Measurements from ENCODE around the gene SH3PXD2B. TPM values are rescaled to one million over a fixed set of nuclear protein-coding genes. Genes with fewer than 3 reads are reported as not detected.

SH3PXD2B gene
- total RNA-seq, 2 experiments from 2014 or later: 0.21 to 0.23 TPM

DNA sequence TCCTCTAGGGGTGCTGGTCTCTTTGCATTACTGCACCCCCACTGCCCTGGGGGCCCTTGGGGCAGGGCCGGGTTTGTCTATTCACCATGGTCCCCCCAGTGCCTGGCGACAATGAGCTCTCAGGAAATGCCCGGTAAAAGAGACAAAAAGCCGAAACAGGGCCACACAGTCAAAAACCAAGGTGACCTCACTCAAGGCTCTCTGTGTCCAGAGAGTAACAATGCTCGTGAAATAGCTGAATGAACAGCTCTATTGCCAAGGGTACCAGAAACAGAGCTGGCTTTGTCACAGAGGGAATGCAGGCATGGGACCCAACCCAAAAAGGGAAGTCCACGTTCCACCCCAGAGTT lies 16.0 kb downstream of the SH3PXD2B start:
- Mint-ChIP-seq H3K4me1 (ENCODE audit: low read depth) (peaks cover 4% of the 10 kb centered on the region), H3K9me3 (ENCODE audit: insufficient read depth) (no peaks in the 10 kb centered on the region), H3K36me3 (ENCODE audit: low read depth) (no peaks in the 10 kb centered on the region), H3K4me3 (no peak overlapping the region), H3K27me3 (ENCODE audit: low read depth) (peaks cover 2% of the 10 kb centered on the region), H3K27ac (no peak overlapping the region)
- ChIA-PET POLR2A (interaction anchor here (0.6 kb wide), 1 partner anchor 99 kb away, joined by 3 read pairs; no protein-coding TSS in a partner anchor), CTCF (interaction anchor here (0.6 to 1.6 kb wide), 2 partner anchors 12 to 1325 kb away, joined by 3 to 4 read pairs; no protein-coding TSS in a partner anchor)
- ATAC-seq (no peak), DNase-seq (no peak)

DNA sequence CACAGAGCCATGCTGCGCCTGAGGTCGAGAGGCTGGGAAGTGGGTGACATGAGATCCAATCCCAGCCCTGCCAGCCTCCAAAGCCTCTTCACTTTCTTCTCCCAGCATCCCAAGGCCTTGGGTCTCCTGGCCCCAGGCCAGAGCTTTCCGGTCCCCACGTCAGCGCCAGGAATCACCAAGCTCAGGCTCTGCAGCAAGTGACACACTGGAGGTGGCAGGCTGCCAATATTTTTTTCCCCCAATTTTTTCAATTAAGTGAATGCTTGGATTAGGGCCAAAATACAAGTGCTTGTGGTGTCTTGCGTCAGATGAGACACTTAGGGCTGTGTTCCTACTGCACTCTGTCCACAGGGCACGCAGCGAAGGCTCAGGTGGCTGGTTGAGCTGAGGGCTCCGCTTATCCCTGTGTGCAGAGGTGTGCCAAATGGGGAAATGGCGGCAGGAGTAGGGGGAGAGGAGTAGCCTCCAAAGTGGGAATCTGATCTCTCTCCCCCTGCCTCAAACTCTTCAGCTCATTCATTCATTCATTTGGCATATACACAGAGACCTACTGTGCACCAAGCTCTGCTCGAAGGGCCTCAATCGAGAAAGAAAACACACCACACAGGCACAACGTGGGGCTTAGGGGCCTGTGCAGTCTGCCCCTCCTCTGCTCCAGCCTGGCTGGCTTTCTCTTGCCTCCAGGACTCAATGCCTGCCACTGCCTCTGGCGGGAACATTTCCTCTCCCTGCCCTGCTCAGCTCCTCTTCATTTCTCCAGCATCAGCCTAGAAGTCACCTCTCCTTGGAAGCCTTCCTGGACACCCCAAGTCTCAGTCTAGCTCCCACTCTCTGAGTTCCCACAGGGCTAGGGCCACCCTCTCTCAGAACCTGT lies 16.6 kb downstream of the SH3PXD2B start:
- Mint-ChIP-seq H3K36me3 (ENCODE audit: low read depth) (no peaks in the 10 kb centered on the region), H3K27ac (no peak overlapping the region), H3K27me3 (ENCODE audit: low read depth) (no peaks in the 10 kb centered on the region), H3K9me3 (ENCODE audit: insufficient read depth) (no peaks in the 10 kb centered on the region), H3K4me3 (no peak overlapping the region), H3K4me1 (ENCODE audit: low read depth) (no peaks in the 10 kb centered on the region)
- ChIA-PET POLR2A (interaction anchor here (0.5 to 0.7 kb wide), 3 partner anchors 83 to 259 kb away, joined by 3 to 4 read pairs (median 3); no protein-coding TSS in a partner anchor), CTCF (interaction anchor here (0.6 to 1.6 kb wide), 3 partner anchors 12 to 1326 kb away, joined by 3 to 4 read pairs (median 4); no protein-coding TSS in a partner anchor)
- DNase-seq: no peak
- no peak for ATAC-seq

DNA sequence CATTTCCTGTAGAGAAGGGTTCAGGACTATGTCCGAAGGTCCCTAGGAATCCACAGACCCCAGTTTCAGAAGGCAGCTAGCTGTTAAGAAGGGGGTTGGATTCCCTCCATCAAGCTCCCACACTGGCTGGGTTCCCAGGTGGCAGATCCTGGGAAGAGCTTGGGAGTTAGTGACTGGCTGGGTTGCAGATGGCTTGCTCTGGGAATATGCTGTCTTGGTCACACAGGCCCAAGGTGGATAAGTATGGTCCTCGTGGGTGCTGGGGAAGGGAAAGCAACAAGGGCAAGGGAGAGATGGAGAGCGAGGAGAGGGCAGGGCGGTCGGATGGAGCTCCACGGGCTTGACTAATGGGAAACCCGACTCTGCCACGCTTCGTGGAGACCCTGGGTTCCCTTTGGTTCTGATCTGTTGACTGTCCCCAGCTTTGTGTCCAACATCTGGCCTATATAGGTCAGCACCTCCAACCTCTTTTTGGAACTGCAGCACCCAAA lies 17.4 kb downstream of the SH3PXD2B start:
- CTCF ChIA-PET: interaction anchor here (1.1 to 1.6 kb wide), 2 partner anchors 13 to 15 kb away, joined by 4 read pairs; no protein-coding TSS in a partner anchor

DNA sequence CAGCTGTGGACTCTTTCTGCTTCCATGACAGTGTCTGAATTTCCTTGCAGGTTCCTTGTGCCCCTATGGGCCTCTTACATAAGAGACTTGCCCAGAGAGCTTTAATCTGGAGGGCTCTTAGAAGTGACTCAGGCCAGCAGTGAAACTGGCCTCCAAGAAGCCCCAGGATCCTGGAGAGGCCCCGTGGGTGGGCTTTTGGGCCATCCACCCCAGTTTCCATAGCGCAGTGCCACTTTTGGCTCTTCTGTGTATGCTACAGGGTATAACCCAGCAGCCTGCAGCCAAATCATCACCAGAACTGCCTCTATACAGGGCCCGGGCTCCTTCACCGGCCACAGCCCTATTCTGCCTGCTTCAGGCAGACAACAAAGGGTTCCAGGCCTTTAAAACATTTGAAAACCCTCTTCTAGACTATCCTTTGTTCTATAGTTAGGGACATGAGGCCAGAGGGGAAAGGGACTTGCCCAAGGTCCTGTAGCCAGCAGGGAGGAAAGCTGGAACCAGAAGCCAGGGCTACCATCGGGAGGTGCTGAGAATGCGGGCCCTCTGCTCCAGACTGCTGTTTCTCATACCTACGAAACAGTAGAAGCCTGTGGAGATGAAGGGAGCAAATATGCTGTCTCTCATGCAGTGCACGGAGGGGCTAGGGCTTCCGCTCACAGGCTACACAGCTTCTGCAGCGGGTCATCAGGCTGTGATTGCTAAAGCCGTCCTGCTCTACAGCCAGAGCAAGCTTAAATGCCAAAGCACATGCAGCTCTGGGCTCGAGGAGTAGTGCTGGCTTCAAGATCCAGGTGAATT lies 18.0 kb downstream of the SH3PXD2B start:
- Mint-ChIP-seq H3K9me3 (ENCODE audit: insufficient read depth) (no peaks in the 10 kb centered on the region), H3K4me1 (ENCODE audit: low read depth) (no peaks in the 10 kb centered on the region), H3K36me3 (ENCODE audit: low read depth) (no peaks in the 10 kb centered on the region), H3K27ac (no peak overlapping the region), H3K4me3 (no peak overlapping the region), H3K27me3 (ENCODE audit: low read depth) (no peaks in the 10 kb centered on the region)
- ATAC-seq (no peak), DNase-seq (no peak)
- ChIA-PET CTCF (interaction anchor here (0.6 to 1.1 kb wide), 2 partner anchors 15 to 16 kb away, joined by 3 to 4 read pairs; no protein-coding TSS in a partner anchor), POLR2A (no interaction called here)

More for the DNA sequence above, 17.4 kb downstream of the SH3PXD2B start:
- Mint-ChIP-seq H3K27ac (no peak overlapping the region), H3K36me3 (ENCODE audit: low read depth) (no peaks in the 10 kb centered on the region), H3K9me3 (ENCODE audit: insufficient read depth) (no peaks in the 10 kb centered on the region), H3K27me3 (ENCODE audit: low read depth) (no peaks in the 10 kb centered on the region), H3K4me3 (no peak overlapping the region), H3K4me1 (ENCODE audit: low read depth) (no peaks in the 10 kb centered on the region)
- ATAC-seq (no peak), DNase-seq (no peak)
- POLR2A ChIA-PET: no interaction called here

DNA sequence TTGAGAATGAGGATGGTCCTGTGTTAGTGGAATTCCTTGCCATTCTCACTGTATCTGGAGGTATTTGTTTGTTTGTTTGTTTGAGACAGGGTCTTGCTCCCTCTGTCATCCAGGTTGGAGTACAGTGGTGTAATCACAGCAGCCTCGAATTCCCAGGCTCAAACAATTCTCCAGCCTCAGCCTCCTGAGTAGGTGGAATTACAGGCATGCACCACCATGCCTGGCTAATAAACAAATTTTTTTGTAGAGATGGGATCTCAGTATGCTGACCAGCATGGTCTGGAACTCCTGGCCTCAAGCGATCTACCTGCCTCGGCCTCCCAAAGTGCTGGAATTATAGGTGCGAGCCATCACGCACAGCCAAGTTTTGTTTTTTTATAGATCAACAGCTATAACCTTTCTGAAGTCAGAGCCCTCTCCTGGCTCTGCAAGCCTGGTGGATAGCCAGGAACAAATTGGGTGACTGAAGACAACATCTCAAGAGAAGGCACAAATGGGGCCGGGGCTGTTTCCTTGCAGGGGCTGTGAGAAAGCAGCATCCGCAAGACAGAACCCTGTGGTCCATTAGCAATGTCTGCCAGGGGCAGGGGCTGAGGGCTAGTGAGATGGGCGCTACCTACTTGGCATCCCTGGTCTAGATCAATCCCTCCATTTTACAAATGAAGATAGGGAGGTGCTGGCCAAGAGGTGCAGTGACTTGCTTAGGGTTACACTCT lies 18.8 kb downstream of the SH3PXD2B start:
- Mint-ChIP-seq H3K9me3 (ENCODE audit: insufficient read depth) (no peaks in the 10 kb centered on the region), H3K36me3 (ENCODE audit: low read depth) (no peaks in the 10 kb centered on the region), H3K27ac (no peak overlapping the region), H3K27me3 (ENCODE audit: low read depth) (no peaks in the 10 kb centered on the region), H3K4me1 (ENCODE audit: low read depth) (no peaks in the 10 kb centered on the region), H3K4me3 (no peak overlapping the region)
- no peak for DNase-seq
- ATAC-seq: no peak
- POLR2A ChIA-PET: no interaction called here
- CTCF ChIA-PET: interaction anchor here (0.6 kb wide), 1 partner anchor 16 kb away, joined by 3 read pairs; no protein-coding TSS in a partner anchor

DNA sequence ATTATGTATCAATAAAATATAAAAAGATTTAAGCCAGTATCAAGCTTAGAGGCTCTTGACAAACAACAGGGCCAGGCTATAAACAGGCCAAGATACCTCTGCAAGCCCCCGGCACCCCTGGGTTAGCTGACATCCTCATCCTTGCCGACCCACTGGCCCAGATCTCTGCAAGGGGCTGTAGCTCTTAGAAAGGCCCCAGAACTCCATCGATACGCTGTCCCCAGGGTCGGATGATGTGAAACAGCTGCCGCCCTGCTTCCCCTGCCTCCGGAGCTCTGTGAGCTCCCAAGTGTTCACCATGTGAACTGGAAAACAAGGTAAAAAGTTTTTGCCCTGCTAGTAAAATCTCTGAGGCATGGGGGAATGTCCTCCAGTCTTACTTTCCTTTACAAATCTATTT lies 20.1 kb downstream of the SH3PXD2B start:
- ATAC-seq: no peak
- Mint-ChIP-seq H3K27ac (no peak overlapping the region), H3K36me3 (ENCODE audit: low read depth) (no peaks in the 10 kb centered on the region), H3K9me3 (ENCODE audit: insufficient read depth) (no peaks in the 10 kb centered on the region), H3K27me3 (ENCODE audit: low read depth) (no peaks in the 10 kb centered on the region), H3K4me3 (no peak overlapping the region), H3K4me1 (ENCODE audit: low read depth) (no peaks in the 10 kb centered on the region)
- ChIA-PET CTCF (interaction anchor here (0.9 kb wide), 1 partner anchor 17 kb away, joined by 3 read pairs; no protein-coding TSS in a partner anchor), POLR2A (no interaction called here)
- no peak for DNase-seq

DNA sequence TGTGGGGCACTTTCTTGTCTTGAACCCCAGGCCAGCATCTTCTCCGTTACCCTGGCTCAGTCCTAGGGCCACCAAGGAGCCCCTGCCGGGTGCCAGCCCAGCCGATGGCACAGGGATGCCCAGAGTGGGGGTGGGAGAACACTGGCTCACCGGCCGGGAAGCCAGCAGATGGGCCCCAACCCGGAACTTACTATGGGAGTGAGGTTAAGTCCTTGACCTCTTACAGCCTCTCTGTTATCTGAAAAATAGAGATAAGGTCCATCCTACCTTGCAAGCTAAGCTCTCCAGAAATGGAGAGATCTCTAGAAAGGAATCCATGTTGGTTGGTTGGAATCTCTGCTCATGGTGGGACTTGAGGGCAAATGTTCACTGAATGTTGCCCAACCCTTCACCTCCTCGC lies 20.8 kb downstream of the SH3PXD2B start:
- no peak overlapping the region for H3K4me3 Mint-ChIP-seq
- H3K9me3 Mint-ChIP-seq (ENCODE audit: insufficient read depth): no peaks in the 10 kb centered on the region
- H3K36me3 Mint-ChIP-seq (ENCODE audit: low read depth): no peaks in the 10 kb centered on the region
- ATAC-seq: no peak
- no peaks in the 10 kb centered on the region for H3K27me3 Mint-ChIP-seq (ENCODE audit: low read depth)
- H3K4me1 Mint-ChIP-seq (ENCODE audit: low read depth): no peaks in the 10 kb centered on the region
- POLR2A ChIA-PET: no interaction called here
- no peak for DNase-seq
- CTCF ChIA-PET: no interaction called here
- no peak overlapping the region for H3K27ac Mint-ChIP-seq

DNA sequence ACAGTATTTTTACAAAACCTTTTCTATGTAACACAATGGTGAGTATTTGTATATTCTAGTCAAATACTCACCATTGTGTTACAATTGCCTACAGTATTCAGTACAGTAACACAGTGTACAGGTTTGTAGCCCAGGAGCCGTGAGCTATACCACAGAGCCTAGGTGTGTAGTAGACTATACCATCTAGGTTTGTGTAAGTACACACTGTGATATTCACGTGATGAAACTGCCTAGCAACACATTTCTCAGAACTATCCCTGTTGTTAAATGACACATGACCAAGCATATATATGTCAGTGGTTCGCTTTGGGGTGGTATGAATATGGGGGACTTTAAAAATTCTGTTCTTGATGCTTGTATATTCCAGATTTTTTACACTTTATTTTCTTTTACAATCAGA lies 21.3 kb downstream of the SH3PXD2B start:
- Mint-ChIP-seq H3K27ac (no peak overlapping the region), H3K36me3 (ENCODE audit: low read depth) (no peaks in the 10 kb centered on the region), H3K4me1 (ENCODE audit: low read depth) (no peaks in the 10 kb centered on the region), H3K9me3 (ENCODE audit: insufficient read depth) (no peaks in the 10 kb centered on the region), H3K27me3 (ENCODE audit: low read depth) (no peaks in the 10 kb centered on the region), H3K4me3 (no peak overlapping the region)
- ATAC-seq (no peak), DNase-seq (no peak)
- ChIA-PET CTCF (no interaction called here), POLR2A (no interaction called here)

DNA sequence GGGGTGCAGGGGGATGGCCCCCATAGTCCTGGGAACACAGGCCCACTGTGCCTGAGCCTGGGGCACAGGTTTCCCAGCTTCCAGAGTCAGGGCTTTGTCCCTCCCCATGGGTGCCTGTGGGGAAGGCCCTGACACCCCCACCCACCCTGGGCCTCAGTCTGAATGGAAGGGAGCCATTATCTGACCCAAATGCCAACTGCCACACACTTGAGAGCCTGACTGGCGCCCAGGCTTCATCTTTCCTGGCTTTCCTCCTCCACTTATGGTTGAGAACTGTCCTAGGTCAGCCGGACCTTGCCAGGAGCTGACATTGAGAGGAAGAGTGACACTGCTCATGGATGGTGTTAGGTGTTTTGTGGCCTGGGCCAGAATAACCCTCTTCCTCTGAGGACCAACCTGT lies 24.0 kb downstream of the SH3PXD2B start:
- Mint-ChIP-seq H3K4me3 (no peak overlapping the region), H3K36me3 (ENCODE audit: low read depth) (no peaks in the 10 kb centered on the region), H3K27me3 (ENCODE audit: low read depth) (peaks cover 2% of the 10 kb centered on the region), H3K27ac (no peak overlapping the region), H3K4me1 (ENCODE audit: low read depth) (no peaks in the 10 kb centered on the region), H3K9me3 (ENCODE audit: insufficient read depth) (no peaks in the 10 kb centered on the region)
- CTCF ChIA-PET: no interaction called here
- POLR2A ChIA-PET: no interaction called here
- DNase-seq (no peak), ATAC-seq (no peak)

DNA sequence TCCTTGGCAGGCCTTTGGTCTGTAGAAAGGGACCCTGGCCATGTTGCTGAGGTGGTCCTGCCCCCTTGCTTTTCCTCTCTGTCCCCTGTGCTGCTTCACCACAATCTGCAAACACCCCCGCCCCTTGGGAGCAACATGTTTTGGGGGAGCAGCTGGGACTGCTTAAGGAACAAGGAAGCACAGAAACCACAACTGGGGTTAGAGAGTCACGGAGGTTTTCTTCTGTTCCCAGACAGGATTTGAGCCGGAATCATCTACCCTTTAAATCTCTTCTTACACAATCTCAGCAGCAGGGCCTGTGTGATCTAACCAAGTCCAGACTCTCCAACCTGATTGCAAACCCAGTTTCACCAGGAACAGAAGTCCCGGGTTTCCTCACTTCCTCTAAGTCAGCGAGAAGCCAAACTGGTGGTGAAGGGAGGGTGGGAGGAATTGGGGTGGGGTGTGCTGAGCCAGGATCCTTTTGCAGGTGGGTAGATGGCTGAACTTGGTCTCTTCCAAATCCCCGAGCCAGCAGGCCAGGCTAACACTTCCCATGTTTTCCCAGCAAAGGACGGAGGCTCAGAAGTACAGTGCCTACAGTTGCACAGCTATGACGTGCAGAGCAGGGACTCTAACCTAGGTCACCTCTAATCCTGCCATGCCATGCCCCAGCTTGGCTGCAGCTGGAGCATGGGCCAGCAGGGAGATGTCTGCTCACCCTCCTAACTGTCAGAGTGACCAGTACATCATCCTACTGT lies 25.0 kb downstream of the SH3PXD2B start:
- no peaks in the 10 kb centered on the region for H3K36me3 Mint-ChIP-seq (ENCODE audit: low read depth)
- H3K27ac Mint-ChIP-seq: no peak overlapping the region
- H3K4me1 Mint-ChIP-seq (ENCODE audit: low read depth): no peaks in the 10 kb centered on the region
- H3K27me3 Mint-ChIP-seq (ENCODE audit: low read depth): peaks cover 2% of the 10 kb centered on the region
- POLR2A ChIA-PET: no interaction called here
- DNase-seq (no peak), ATAC-seq (no peak)
- no peaks in the 10 kb centered on the region for H3K9me3 Mint-ChIP-seq (ENCODE audit: insufficient read depth)
- no peak overlapping the region for H3K4me3 Mint-ChIP-seq
- CTCF ChIA-PET: no interaction called here

Measured in activated CD8-positive, alpha-beta T cell treated with anti-CD3 and anti-CD28 coated beads, Interleukin-2, amount 10 ng/mL, durations not matched to agents 7 days and 5 days (primary cell).